HCT116 (cell line): ENCODE results near the gene AASDH. TPM values are rescaled to one million over a fixed set of nuclear protein-coding genes. Genes with fewer than 3 reads are reported as not detected.

Experiments
- ATAC-seq: fragments of 200-7000 bp; cut with Tn5 transposase; 2 replicates; pipeline ENCODE4 v1.9.1; 2020; ENCODE audit warnings: mild to moderate bottlenecking, moderate library complexity
- BruUV-seq: library from RNA; stranded (reverse); fragments of 400-500 nt; replicated peaks from 2 replicates; lab custom pipeline; 2021; lab: Mats Ljungman, UMichigan
- CTCF ChIA-PET: fragments of 300-600 bp; sonication (Branson Sonifier 250); formaldehyde crosslinking; loops from one replicate; lab custom pipeline; 2021; ENCODE audit warnings: antibody characterized with exemption; lab: Charles Lee
- POLR2A ChIA-PET: fragments of 300-600, 350-600 bp; sonication (Branson Sonifier 250); formaldehyde crosslinking; loops from one replicate; lab custom pipeline; 2021; ENCODE audit warnings: antibody characterized with exemption; lab: Charles Lee
- RAD21 ChIA-PET, 2 experiments: fragments of 300-600 bp; sonication (Branson Sonifier 250); formaldehyde crosslinking; loops; one replicate each; lab custom pipeline; 2023; ENCODE audit warnings: low total read pairs in 2 of 2; ENCODE audit not compliant: uncharacterized antibody in 2 of 2, unreplicated experiment in 2 of 2, low non-redundant PET in 1 of 2; lab: Charles Lee
- DNase-seq: peaks from one replicate; pipeline ENCODE4 v3.0.0-alpha.2; 2010; ENCODE audit warnings: low read depth, low spot score
- H2AFZ ChIP-seq: fragments of 200-600 bp; shearing (Covaris generic), sonication (generic); 2 replicates; pipeline ENCODE4 v1.6.1; 2017; ENCODE audit warnings: low read depth, mixed run types, mixed read lengths, antibody characterized with exemption, low read length; ENCODE audit not compliant: poor library complexity, severe bottlenecking
- H3K27ac ChIP-seq: 2 replicates; pipeline ENCODE4 v1.5.1; 2012; ENCODE audit warnings: low read depth, low read length
- H3K27me3 ChIP-seq: fragments of 200-600 bp; sonication (generic); 2 replicates; pipeline ENCODE4 v1.6.1; 2016; ENCODE audit warnings: mixed run types, low read length, mixed read lengths; ENCODE audit not compliant: insufficient read depth
- H3K36me3 ChIP-seq, 2 experiments: fragments of 200-500 bp in 1 of 2; fragments of 200-600 bp in 1 of 2; sonication (Bioruptor generic) in 1 of 2; sonication (generic) in 1 of 2; 2 replicates each; pipeline versions ENCODE4 v1.5.1 to v1.6.1; 2014 to 2016; ENCODE audit warnings: low read length in 2 of 2, inconsistent platforms in 1 of 2, mixed read lengths in 1 of 2, mixed run types in 1 of 2; ENCODE audit not compliant: insufficient read depth in 2 of 2, control insufficient read depth in 1 of 2
- H3K4me1 ChIP-seq, 2 experiments: fragments of 200-600 bp in 1 of 2; sonication (generic) in 1 of 2; 2 replicates each; pipeline versions ENCODE4 v1.5.1 to v1.6.1; 2012 to 2017; ENCODE audit warnings: low read length in 2 of 2, inconsistent platforms in 1 of 2, mild to moderate bottlenecking in 1 of 2, mixed read lengths in 1 of 2, mixed run types in 1 of 2, moderate library complexity in 1 of 2; ENCODE audit not compliant: insufficient read depth in 2 of 2, control insufficient read depth in 1 of 2
- H3K4me2 ChIP-seq: fragments of 200-600 bp; sonication (generic); 2 replicates; pipeline ENCODE4 v1.6.1; 2017; ENCODE audit warnings: mixed run types, low read length, mixed read lengths
- H3K4me3 ChIP-seq, 2 experiments: fragments of 200-600 bp in 1 of 2; sonication (generic) in 1 of 2; replicated peaks in 1 of 2; 2 replicates each; pipeline ENCODE4 v1.5.1; 2011 to 2016; ENCODE audit warnings: low read length in 2 of 2, control low read depth in 1 of 2, low read depth in 1 of 2, mild to moderate bottlenecking in 1 of 2, mixed read lengths in 1 of 2, mixed run types in 1 of 2
- H3K79me2 ChIP-seq: fragments of 200-600 bp; sonication (generic); 2 replicates; pipeline ENCODE4 v1.6.1; 2017; ENCODE audit warnings: mild to moderate bottlenecking, mixed run types, low read length, moderate library complexity, mixed read lengths; ENCODE audit not compliant: insufficient read depth
- H3K9ac ChIP-seq: fragments of 200-600 bp; sonication (generic); 2 replicates; pipeline ENCODE4 v1.6.1; 2016; ENCODE audit warnings: low read length, mixed read lengths
- H3K9me2 ChIP-seq: fragments of 200-600 bp; sonication (generic), shearing (Covaris generic); 2 replicates; pipeline ENCODE4 v1.6.1; 2017; ENCODE audit warnings: mixed run types, mild to moderate bottlenecking, moderate library complexity; ENCODE audit not compliant: insufficient read depth
- H3K9me3 ChIP-seq, 2 experiments: fragments of 200-500 bp in 1 of 2; fragments of 200-600 bp in 1 of 2; sonication (Bioruptor generic) in 1 of 2; sonication (generic) in 1 of 2; 2 replicates each; pipeline ENCODE4 v1.6.1; 2014 to 2017; ENCODE audit warnings: low read length in 2 of 2, mixed read lengths in 2 of 2, inconsistent platforms in 1 of 2, low read depth in 1 of 2, mild to moderate bottlenecking in 1 of 2, mixed run types in 1 of 2, moderate library complexity in 1 of 2; ENCODE audit not compliant: control insufficient read depth in 1 of 2, insufficient read depth in 1 of 2
- H4K20me1 ChIP-seq: fragments of 200-600 bp; sonication (generic), shearing (Covaris generic); 2 replicates; pipeline ENCODE4 v1.6.1; 2017; ENCODE audit warnings: mixed run types, mild to moderate bottlenecking, moderate library complexity; ENCODE audit not compliant: insufficient read depth
- CBX3 ChIP-seq: IDR thresholded peaks from 2 replicates; pipeline ENCODE4 v1.6.1; 2012; ENCODE audit warnings: low read depth
- CEBPB ChIP-seq: IDR thresholded peaks from 2 replicates; pipeline ENCODE4 v1.6.1; 2012; ENCODE audit warnings: low read depth
- EGR1 ChIP-seq: IDR thresholded peaks from 2 replicates; pipeline ENCODE4 v1.6.1; 2012; ENCODE audit warnings: low read depth
- ELF1 ChIP-seq: IDR thresholded peaks from 2 replicates; pipeline ENCODE4 v1.6.1; 2012; ENCODE audit warnings: low read depth, borderline replicate concordance
- EZH2 ChIP-seq: fragments of 200-600 bp; sonication (generic); IDR thresholded peaks from 2 replicates; pipeline ENCODE4 v1.6.1; 2017; ENCODE audit warnings: antibody characterized with exemption, mixed run types
- FOSL1 ChIP-seq: IDR thresholded peaks from 2 replicates; pipeline ENCODE4 v1.6.1; 2012; ENCODE audit warnings: low read depth
- JUND ChIP-seq: IDR thresholded peaks from 2 replicates; pipeline ENCODE4 v1.6.1; 2012
- MAX ChIP-seq: IDR thresholded peaks from 2 replicates; pipeline ENCODE4 v1.6.1; 2012
- POLR2A ChIP-seq: IDR thresholded peaks from 2 replicates; pipeline ENCODE4 v1.7.0; 2011; ENCODE audit warnings: borderline replicate concordance; ENCODE audit not compliant: insufficient read depth, insufficient read length; ENCODE audit errors: extremely low read depth
- POLR2AphosphoS5 ChIP-seq: IDR thresholded peaks from 2 replicates; pipeline ENCODE4 v1.6.1; 2011; ENCODE audit warnings: mild to moderate bottlenecking, low read depth, low read length, moderate library complexity
- SIN3A ChIP-seq: IDR thresholded peaks from 2 replicates; pipeline ENCODE4 v1.6.1; 2012; ENCODE audit warnings: low read depth
- SP1 ChIP-seq: IDR thresholded peaks from 2 replicates; pipeline ENCODE4 v1.6.1; 2012; ENCODE audit warnings: low read depth
- SRF ChIP-seq: IDR thresholded peaks from 2 replicates; pipeline ENCODE4 v1.6.1; 2012; ENCODE audit warnings: low read depth
- TCF7L2 ChIP-seq: IDR thresholded peaks from 2 replicates; pipeline ENCODE4 v1.7.0; 2011; ENCODE audit warnings: borderline replicate concordance, inconsistent platforms; ENCODE audit not compliant: insufficient read depth, insufficient read length; ENCODE audit errors: extremely low read depth
- YY1 ChIP-seq: IDR thresholded peaks from 2 replicates; pipeline ENCODE4 v1.6.1; 2011; ENCODE audit warnings: low read length, low read depth, moderate library complexity, mild to moderate bottlenecking; ENCODE audit not compliant: insufficient replicate concordance; ENCODE audit errors: extremely low read depth
- ZFX ChIP-seq: fragments of 450-650 bp; IDR thresholded peaks from 2 replicates; pipeline ENCODE4 v1.6.1; 2017
- ZNF274 ChIP-seq: fragments of 200-500 bp; sonication (Bioruptor generic); IDR thresholded peaks from 2 replicates; pipeline ENCODE4 v1.6.1; 2014; ENCODE audit warnings: mild to moderate bottlenecking, low read depth, low read length, inconsistent platforms
- intact Hi-C: fragments of 100-400 bp; cut with micrococcal nuclease; formaldehyde crosslinking; loops from 2 replicates; pipeline ENCODE4 v1.10.0; 2022
- total RNA-seq: library from RNA; stranded (reverse); gene quantifications from one replicate; pipeline ENCODE4 v1.2.1, GENCODE V29; 2021; ENCODE audit not compliant: unreplicated experiment
- TF ChIP-seq, protein P1 (sequence below), 3 experiments: fragments of 200-600 bp in 1 of 3; sonication (generic) in 1 of 3; IDR thresholded peaks in 2 of 3; conservative IDR thresholded peaks in 1 of 3; 2 replicates each; pipeline ENCODE4 v1.5.1; 2012 to 2017; ENCODE audit warnings: low read depth in 2 of 3, low read length in 2 of 3, antibody characterized with exemption in 1 of 3, borderline replicate concordance in 1 of 3, control low read depth in 1 of 3, mild to moderate bottlenecking in 1 of 3, mixed read lengths in 1 of 3, mixed run types in 1 of 3, moderate library complexity in 1 of 3; ENCODE audit not compliant: insufficient read depth in 1 of 3

AASDH gene
- total RNA-seq, 1 experiment from 2014 or later = 13.7 TPM

DNA sequence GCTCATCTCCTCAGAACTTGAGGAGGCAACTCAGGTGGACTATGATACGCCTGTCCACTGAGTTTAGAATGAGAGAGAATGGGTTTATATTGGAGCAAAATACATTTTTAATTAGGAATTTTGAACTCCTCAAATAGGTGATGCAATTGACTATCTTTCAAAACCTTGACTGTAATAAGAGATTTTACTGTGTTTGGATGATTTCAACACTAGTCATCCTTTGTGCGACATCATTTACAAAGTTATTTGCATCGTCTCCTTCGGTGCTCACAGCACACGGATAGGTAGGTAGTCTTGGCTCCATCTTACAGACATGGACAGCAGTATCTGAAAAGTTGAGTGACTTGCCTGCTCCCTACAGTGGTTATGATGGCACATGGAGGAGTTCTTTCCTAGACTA lies 67.0 kb downstream of the AASDH start:
- POLR2A ChIA-PET = no interaction called here
- no peak overlapping the region for H3K4me3 ChIP-seq
- no peaks in the 10 kb centered on the region for H3K9me3 ChIP-seq
- no peaks in the 10 kb centered on the region for H3K4me1 ChIP-seq
- no peak overlapping the region for H3K27ac ChIP-seq
- no peak overlapping the region for H3K4me2 ChIP-seq
- ATAC-seq (no peak), DNase-seq (no peak)
- no peaks in the 10 kb centered on the region for H3K9me2 ChIP-seq
- H3K27me3 ChIP-seq = no peaks in the 10 kb centered on the region
- intact Hi-C loops = no loop called here
- H3K79me2 ChIP-seq = no peaks in the 10 kb centered on the region
- no peak overlapping the region for H2AFZ ChIP-seq
- no peak overlapping the region for H3K9ac ChIP-seq
- CTCF ChIA-PET = no interaction called here
- H4K20me1 ChIP-seq = no peaks in the 10 kb centered on the region
- RAD21 ChIA-PET = no interaction called here
- TF ChIP-seq, protein P1, sequence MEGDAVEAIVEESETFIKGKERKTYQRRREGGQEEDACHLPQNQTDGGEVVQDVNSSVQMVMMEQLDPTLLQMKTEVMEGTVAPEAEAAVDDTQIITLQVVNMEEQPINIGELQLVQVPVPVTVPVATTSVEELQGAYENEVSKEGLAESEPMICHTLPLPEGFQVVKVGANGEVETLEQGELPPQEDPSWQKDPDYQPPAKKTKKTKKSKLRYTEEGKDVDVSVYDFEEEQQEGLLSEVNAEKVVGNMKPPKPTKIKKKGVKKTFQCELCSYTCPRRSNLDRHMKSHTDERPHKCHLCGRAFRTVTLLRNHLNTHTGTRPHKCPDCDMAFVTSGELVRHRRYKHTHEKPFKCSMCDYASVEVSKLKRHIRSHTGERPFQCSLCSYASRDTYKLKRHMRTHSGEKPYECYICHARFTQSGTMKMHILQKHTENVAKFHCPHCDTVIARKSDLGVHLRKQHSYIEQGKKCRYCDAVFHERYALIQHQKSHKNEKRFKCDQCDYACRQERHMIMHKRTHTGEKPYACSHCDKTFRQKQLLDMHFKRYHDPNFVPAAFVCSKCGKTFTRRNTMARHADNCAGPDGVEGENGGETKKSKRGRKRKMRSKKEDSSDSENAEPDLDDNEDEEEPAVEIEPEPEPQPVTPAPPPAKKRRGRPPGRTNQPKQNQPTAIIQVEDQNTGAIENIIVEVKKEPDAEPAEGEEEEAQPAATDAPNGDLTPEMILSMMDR (IDR thresholded peaks at IDR 0.05 in 2 of 3, conservative IDR thresholded peaks at IDR 0.05 in 1 of 3; ENCODE audit: borderline replicate concordance in 1 of 3, insufficient read depth in 1 of 3, low read depth in 2 of 3, low read length in 2 of 3) = no peak
- TF ChIP-seq EZH2 = no peak
- TF ChIP-seq, all 23 proteins: peak for 0
- H3K36me3 ChIP-seq = no peaks in the 10 kb centered on the region; a peak in 1 of 4 replicates
- BruUV-seq = no TSS peak

DNA sequence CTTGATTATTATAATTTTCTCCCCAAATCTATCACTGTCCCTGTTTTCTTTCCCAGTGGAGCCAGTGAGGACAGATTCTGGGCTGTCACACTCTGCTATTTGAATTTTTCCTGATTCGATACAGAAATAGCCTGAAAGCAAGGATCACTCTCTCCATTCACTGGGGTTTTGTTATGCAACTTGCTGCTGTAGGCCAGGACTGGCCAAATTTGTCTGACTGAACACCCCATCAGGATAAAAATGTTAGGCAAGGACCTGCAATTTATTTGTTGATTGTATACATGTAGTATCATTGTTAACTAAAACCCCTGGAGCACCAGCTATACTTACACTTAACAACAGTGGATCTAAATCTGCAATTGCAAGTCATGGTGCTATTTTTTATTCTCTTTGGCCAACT lies 68.7 kb downstream of the AASDH start:
- ChIA-PET POLR2A (no interaction called here), RAD21 (no interaction called here), CTCF (no interaction called here)
- no peaks in the 10 kb centered on the region for H3K9me2 ChIP-seq
- H4K20me1 ChIP-seq = no peaks in the 10 kb centered on the region
- intact Hi-C loops = no loop called here
- H3K4me3 ChIP-seq = no peak overlapping the region
- H3K4me1 ChIP-seq = no peaks in the 10 kb centered on the region
- no peak for ATAC-seq
- BruUV-seq = no TSS peak
- H3K9me3 ChIP-seq = no peaks in the 10 kb centered on the region
- no peak overlapping the region for H3K4me2 ChIP-seq
- no peaks in the 10 kb centered on the region for H3K79me2 ChIP-seq
- no peak for DNase-seq
- no peaks in the 10 kb centered on the region for H3K27me3 ChIP-seq
- no peaks in the 10 kb centered on the region for H3K36me3 ChIP-seq
- H3K27ac ChIP-seq = no peak overlapping the region
- no peak overlapping the region for H3K9ac ChIP-seq
- no peak overlapping the region for H2AFZ ChIP-seq
- TF ChIP-seq JUND = no peak
- no peak for TF ChIP-seq MAX
- no peak for TF ChIP-seq SRF
- no peak for TF ChIP-seq ZFX
- no peak for TF ChIP-seq POLR2AphosphoS5
- TF ChIP-seq, protein P1 (IDR thresholded peaks at IDR 0.05 in 2 of 3, conservative IDR thresholded peaks at IDR 0.05 in 1 of 3; ENCODE audit: borderline replicate concordance in 1 of 3, insufficient read depth in 1 of 3, low read depth in 2 of 3, low read length in 2 of 3) = no peak
- no peak for TF ChIP-seq FOSL1
- no peak for TF ChIP-seq EZH2
- no peak for TF ChIP-seq YY1
- TF ChIP-seq EGR1 = no peak
- no peak for TF ChIP-seq CEBPB
- TF ChIP-seq SP1 = no peak
- TF ChIP-seq TCF7L2 = no peak
- TF ChIP-seq ZNF274 = no peak
- no peak for TF ChIP-seq POLR2A
- no peak for TF ChIP-seq ELF1
- no peak for TF ChIP-seq CBX3
- no peak for TF ChIP-seq SIN3A
